Measurements from ENCODE around the gene SLC15A4.

GRCh38 chr12:128783129-128783574, 40.6 kb downstream of the SLC15A4 start:
- no peak for TF ChIP-seq PHF8 (CRISPR knock-in tag; IDR thresholded peaks at IDR 0.05)
- TF ChIP-seq ELF4 (CRISPR knock-in tag; IDR thresholded peaks at IDR 0.05; ENCODE audit: borderline replicate concordance) = no peak
- TF ChIP-seq TRIM24 (CRISPR knock-in tag; IDR thresholded peaks at IDR 0.05) = no peak
- no peak for TF ChIP-seq JUND (CRISPR knock-in tag; IDR thresholded peaks at IDR 0.05)
- TF ChIP-seq EZH2 (conservative IDR thresholded peaks at IDR 0.05; ENCODE audit: low read depth, low read length) = no peak
- TF ChIP-seq THAP11 (CRISPR knock-in tag; IDR thresholded peaks at IDR 0.05) = no peak
- TF ChIP-seq POLR2A (IDR thresholded peaks at IDR 0.05; ENCODE audit: insufficient read depth in 1 of 2, low read depth in 2 of 2, low read length in 2 of 2) = no peak
- no peak for TF ChIP-seq SAFB2 (CRISPR knock-in tag; IDR thresholded peaks at IDR 0.05; ENCODE audit: borderline replicate concordance, low read depth)
- TF ChIP-seq FOXJ3 (CRISPR knock-in tag; IDR thresholded peaks at IDR 0.05; ENCODE audit: borderline replicate concordance) = no peak
- TF ChIP-seq ZBTB37 (CRISPR knock-in tag; IDR thresholded peaks at IDR 0.05) = no peak
- TF ChIP-seq ARNT (IDR thresholded peaks at IDR 0.05) = no peak
- no peak for TF ChIP-seq NFIC (IDR thresholded peaks at IDR 0.05; ENCODE audit: low read length)
